Measurements from ENCODE around the gene ADAMTS17. TPM values are rescaled to one million over a fixed set of nuclear protein-coding genes. Genes with fewer than 3 reads are reported as not detected.

Gene ADAMTS17
- total and polyA plus RNA-seq, 2 experiments from 2014 or later: 0.69 to 3.3 TPM

DNA sequence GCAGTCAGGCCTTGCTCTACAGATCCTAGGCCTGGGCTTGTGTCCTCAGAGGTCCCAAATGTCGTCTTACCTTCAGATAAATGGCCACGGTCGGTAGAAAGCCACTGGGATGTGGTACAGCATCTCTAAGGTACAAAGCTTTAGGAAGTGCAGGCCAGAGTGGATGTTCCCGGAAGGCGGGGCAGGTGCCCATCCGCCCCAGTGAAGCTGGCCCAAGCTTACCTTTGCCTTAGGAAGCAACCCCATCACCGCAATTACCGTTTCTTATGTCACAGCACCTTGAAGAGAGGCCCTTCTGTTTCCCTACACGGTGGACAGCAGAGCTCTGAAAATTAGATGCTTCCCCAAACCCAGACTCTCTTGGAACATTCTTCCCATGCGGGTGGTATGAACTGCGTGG, 368.4 kb downstream of the ADAMTS17 start:
- Histone ChIP-seq H3K4me1 (ENCODE audit: low read depth) (no peaks in the 10 kb centered on the region), H3K4me3 (no peak overlapping the region), H3K9me3 (ENCODE audit: low read depth) (no peaks in the 10 kb centered on the region), H3K27ac (no peak overlapping the region), H3K36me3 (no peaks in the 10 kb centered on the region), H3K27me3 (no peaks in the 10 kb centered on the region)
- TF ChIP-seq, protein P1, sequence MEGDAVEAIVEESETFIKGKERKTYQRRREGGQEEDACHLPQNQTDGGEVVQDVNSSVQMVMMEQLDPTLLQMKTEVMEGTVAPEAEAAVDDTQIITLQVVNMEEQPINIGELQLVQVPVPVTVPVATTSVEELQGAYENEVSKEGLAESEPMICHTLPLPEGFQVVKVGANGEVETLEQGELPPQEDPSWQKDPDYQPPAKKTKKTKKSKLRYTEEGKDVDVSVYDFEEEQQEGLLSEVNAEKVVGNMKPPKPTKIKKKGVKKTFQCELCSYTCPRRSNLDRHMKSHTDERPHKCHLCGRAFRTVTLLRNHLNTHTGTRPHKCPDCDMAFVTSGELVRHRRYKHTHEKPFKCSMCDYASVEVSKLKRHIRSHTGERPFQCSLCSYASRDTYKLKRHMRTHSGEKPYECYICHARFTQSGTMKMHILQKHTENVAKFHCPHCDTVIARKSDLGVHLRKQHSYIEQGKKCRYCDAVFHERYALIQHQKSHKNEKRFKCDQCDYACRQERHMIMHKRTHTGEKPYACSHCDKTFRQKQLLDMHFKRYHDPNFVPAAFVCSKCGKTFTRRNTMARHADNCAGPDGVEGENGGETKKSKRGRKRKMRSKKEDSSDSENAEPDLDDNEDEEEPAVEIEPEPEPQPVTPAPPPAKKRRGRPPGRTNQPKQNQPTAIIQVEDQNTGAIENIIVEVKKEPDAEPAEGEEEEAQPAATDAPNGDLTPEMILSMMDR (IDR thresholded peaks at IDR 0.05; ENCODE audit: low read depth, low read length): no peak
- no peak for DNase-seq (ENCODE audit: low read depth in 1 of 2, low spot score in 1 of 2)

DNA sequence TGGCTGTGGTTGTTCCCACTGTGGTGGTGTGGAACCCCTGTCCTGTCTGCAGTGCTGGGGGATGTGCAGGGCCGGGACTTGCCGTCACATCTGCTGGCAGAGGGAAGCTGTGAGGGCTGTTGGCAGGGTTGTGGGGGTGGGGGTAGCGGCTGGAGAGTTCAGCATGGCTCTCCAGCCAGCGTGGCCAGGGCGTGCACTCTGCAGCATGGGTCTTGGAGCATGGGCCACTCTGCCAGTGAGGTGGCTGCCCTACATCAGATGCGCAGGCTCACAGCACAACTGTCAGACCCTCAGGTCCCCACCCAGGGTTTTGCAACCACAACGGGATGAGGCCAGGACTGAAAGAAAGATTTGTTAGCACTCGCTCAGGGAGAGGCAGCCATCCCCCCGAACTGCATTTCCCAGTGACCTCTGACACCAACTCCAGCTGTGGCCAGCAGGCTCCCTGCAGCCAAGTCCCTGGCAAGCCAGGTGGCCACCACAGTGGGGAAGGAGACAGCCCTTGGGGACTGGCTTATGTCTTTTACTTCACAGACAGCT, 370.8 kb downstream of the ADAMTS17 start:
- no peak for DNase-seq (ENCODE audit: low read depth in 1 of 2, low spot score in 1 of 2)
- no peaks in the 10 kb centered on the region for H3K36me3 ChIP-seq
- H3K27ac ChIP-seq: no peak overlapping the region
- no peaks in the 10 kb centered on the region for H3K27me3 ChIP-seq
- TF ChIP-seq, protein P1 (IDR thresholded peaks at IDR 0.05; ENCODE audit: low read depth, low read length): no peak
- H3K4me1 ChIP-seq (ENCODE audit: low read depth): no peaks in the 10 kb centered on the region
- no peaks in the 10 kb centered on the region for H3K9me3 ChIP-seq (ENCODE audit: low read depth)
- no peak overlapping the region for H3K4me3 ChIP-seq

DNA sequence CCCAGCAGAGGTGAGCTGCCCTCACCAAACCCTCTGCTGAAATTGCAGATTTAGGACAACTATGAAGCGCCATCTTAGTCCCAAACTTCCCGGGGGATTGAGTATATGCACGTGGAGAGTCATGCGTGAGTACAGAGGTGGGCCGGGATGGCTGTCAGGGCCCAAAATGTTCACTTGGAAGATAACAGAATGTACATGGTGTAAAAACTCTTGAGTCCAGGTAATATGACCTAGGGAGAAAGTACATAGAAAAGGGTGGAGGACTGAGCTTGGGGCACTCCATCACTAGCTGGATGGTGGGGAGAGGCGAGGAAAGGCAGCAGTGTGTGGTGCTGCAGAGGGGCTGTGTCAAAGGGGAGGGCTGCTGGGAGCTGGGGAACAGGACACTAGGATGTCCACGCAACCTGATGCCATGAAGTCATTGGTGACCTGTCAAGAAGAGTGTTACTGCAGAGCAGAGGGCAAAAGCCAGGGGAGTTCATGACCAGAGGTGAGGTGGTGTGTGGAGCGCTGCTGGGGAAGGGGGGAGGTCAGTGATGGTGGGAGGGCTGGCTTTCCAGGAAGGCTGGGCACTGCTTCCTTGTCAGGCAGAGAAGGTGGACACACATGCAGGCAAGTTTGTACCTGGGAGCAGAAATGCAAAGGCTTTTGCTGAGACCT, 372.4 kb downstream of the ADAMTS17 start:
- DNase-seq (ENCODE audit: low read depth in 1 of 2, low spot score in 1 of 2): no peak
- TF ChIP-seq, protein P1 (IDR thresholded peaks at IDR 0.05; ENCODE audit: low read depth, low read length): no peak
- Histone ChIP-seq H3K27ac (no peak overlapping the region), H3K4me1 (ENCODE audit: low read depth) (no peaks in the 10 kb centered on the region), H3K36me3 (no peaks in the 10 kb centered on the region), H3K27me3 (no peaks in the 10 kb centered on the region), H3K4me3 (no peak overlapping the region), H3K9me3 (ENCODE audit: low read depth) (no peaks in the 10 kb centered on the region)

DNA sequence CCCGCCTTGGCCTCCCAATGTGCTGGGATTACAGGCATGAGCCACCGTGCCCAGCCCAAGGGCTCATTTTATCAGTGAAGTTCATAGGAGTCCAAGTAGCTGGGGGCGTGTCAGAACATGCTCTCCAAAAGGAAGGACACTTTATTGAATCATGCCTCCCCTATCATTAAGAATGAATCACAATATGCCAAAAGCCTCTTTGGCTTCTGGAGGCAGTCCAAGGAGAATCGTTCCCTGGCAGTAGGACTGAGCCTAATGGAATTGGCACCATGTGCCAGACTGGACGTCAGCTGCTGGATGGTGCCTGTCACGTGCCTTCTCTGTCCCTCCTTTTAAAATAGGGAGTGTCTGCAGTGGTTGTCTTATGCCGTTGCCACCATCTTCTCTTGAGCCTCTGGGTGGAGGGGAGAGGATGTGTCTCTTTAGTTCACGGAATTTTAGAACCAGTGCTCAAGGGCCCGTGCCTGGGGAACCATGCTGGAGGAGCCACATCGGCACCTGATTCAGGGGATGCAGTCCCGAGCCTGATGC, 373.9 kb downstream of the ADAMTS17 start:
- H3K27ac ChIP-seq: no peak overlapping the region
- H3K27me3 ChIP-seq: no peaks in the 10 kb centered on the region
- H3K4me3 ChIP-seq: no peak overlapping the region
- H3K36me3 ChIP-seq: no peaks in the 10 kb centered on the region
- no peaks in the 10 kb centered on the region for H3K9me3 ChIP-seq (ENCODE audit: low read depth)
- peak in 1 of 2 donors; percentile 10 for DNase-seq (ENCODE audit: low read depth in 1 of 2, low spot score in 1 of 2)
- TF ChIP-seq, protein P1 (IDR thresholded peaks at IDR 0.05; ENCODE audit: low read depth, low read length): no peak
- no peaks in the 10 kb centered on the region for H3K4me1 ChIP-seq (ENCODE audit: low read depth)

DNA sequence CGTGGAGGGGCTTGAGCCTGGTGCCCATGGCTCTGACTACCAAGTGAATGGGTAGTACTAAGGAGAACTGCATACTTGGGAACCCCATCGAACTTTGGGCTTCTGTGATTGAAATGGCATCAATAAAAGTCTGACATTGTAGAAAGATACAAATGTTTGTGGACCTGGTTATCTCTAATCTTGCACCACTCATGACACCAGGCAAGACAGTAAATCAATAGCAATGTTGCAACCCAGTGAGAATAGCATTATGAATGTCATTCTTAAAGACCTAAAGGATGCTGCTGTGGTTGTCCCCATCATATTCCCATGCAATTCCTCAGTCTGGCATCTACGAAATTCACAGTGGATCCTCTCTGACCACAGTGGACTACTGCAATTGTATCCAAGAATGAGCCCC, 375.0 kb downstream of the ADAMTS17 start:
- no peaks in the 10 kb centered on the region for H3K4me1 ChIP-seq (ENCODE audit: low read depth)
- no peak overlapping the region for H3K4me3 ChIP-seq
- H3K9me3 ChIP-seq (ENCODE audit: low read depth): no peaks in the 10 kb centered on the region
- no peak overlapping the region for H3K27ac ChIP-seq
- no peaks in the 10 kb centered on the region for H3K27me3 ChIP-seq
- no peak for DNase-seq (ENCODE audit: low read depth in 1 of 2, low spot score in 1 of 2)
- TF ChIP-seq, protein P1 (IDR thresholded peaks at IDR 0.05; ENCODE audit: low read depth, low read length): no peak
- no peaks in the 10 kb centered on the region for H3K36me3 ChIP-seq
